HEK293 (cell line): ENCODE results near the gene RTTN.

Experiments
- CTCF ChIA-PET: fragments of 350-600 bp; formaldehyde crosslinking; extraction: SDS; loops from one replicate; lab custom pipeline; 2021; ENCODE audit warnings: antibody characterized with exemption; lab: Yijun Ruan, JAX
- POLR2A ChIA-PET: fragments of 300-600 bp; formaldehyde crosslinking; extraction: SDS; loops from one replicate; lab custom pipeline; 2020; ENCODE audit warnings: antibody characterized with exemption, inconsistent platforms; lab: Yijun Ruan, JAX
- H3K27ac ChIP-seq: fragments of 200-500 bp; sonication (Bioruptor generic); 2 replicates; pipeline ENCODE4 v1.5.1; 2014; ENCODE audit warnings: low read depth, low read length, control low read depth, inconsistent platforms; ENCODE audit errors: extremely low read depth
- H3K36me3 ChIP-seq, 2 experiments: fragments of 200-500 bp in 1 of 2; sonication (Bioruptor generic) in 1 of 2; 1 replicate in 1 of 2; 2 replicates in 1 of 2; pipeline ENCODE4 v1.5.1; 2014 to 2017; ENCODE audit warnings: inconsistent platforms in 2 of 2, low read length in 2 of 2; ENCODE audit not compliant: control insufficient read depth in 2 of 2, insufficient read depth in 1 of 2
- H3K4me1 ChIP-seq: fragments of 200-500 bp; sonication (Bioruptor generic); 2 replicates; pipeline ENCODE4 v1.5.1; 2014; ENCODE audit warnings: mild to moderate bottlenecking, low read length, inconsistent platforms; ENCODE audit not compliant: control insufficient read depth, insufficient read depth
- H3K4me3 ChIP-seq: 2 replicates; pipeline ENCODE4 v1.5.1; 2011; ENCODE audit warnings: low read depth, mild to moderate bottlenecking, control low read depth, low read length, moderate library complexity
- H3K9me3 ChIP-seq: fragments of 200-500 bp; sonication (Bioruptor generic); 2 replicates; pipeline ENCODE4 v1.5.1; 2014; ENCODE audit warnings: low read depth, low read length, inconsistent platforms; ENCODE audit not compliant: control insufficient read depth, insufficient read depth
- AEBP2 ChIP-seq: fragments of 450-650 bp; formaldehyde crosslinking; IDR thresholded peaks from 2 replicates; pipeline ENCODE4 v1.5.1; 2016; ENCODE audit warnings: missing biosample characterization, missing genetic modification characterization, borderline replicate concordance
- CTCF ChIP-seq: fragments of 450-650 bp; formaldehyde crosslinking; IDR thresholded peaks from 2 replicates; pipeline ENCODE4 v1.5.1; 2016; ENCODE audit warnings: missing biosample characterization, missing genetic modification characterization
- EGR2 ChIP-seq: fragments of 450-650 bp; formaldehyde crosslinking; IDR thresholded peaks from 2 replicates; pipeline ENCODE4 v1.5.1; 2016; ENCODE audit warnings: low read depth, missing biosample characterization, missing genetic modification characterization
- GLI2 ChIP-seq: fragments of 450-650 bp; formaldehyde crosslinking; IDR thresholded peaks from 2 replicates; pipeline ENCODE4; 2017; ENCODE audit warnings: missing biosample characterization, missing genetic modification characterization, low read depth, borderline replicate concordance
- KLF16 ChIP-seq: fragments of 450-650 bp; formaldehyde crosslinking; IDR thresholded peaks from 2 replicates; pipeline ENCODE4 v1.5.1; 2017; ENCODE audit warnings: missing biosample characterization, missing genetic modification characterization
- KLF8 ChIP-seq: fragments of 450-650 bp; formaldehyde crosslinking; IDR thresholded peaks from 2 replicates; pipeline ENCODE4 v1.5.1; 2016; ENCODE audit warnings: missing biosample characterization, missing genetic modification characterization
- MZF1 ChIP-seq: fragments of 450-650 bp; formaldehyde crosslinking; IDR thresholded peaks from 2 replicates; pipeline ENCODE4 v1.5.1; 2017; ENCODE audit warnings: missing biosample characterization, missing genetic modification characterization, borderline replicate concordance
- TRIM28 ChIP-seq: IDR thresholded peaks from 2 replicates; pipeline ENCODE4 v1.6.1; 2011; ENCODE audit warnings: low read length, control low read depth, borderline replicate concordance
- TSHZ1 ChIP-seq: fragments of 450-650 bp; formaldehyde crosslinking; IDR thresholded peaks from 2 replicates; pipeline ENCODE4 v1.5.1; 2016; ENCODE audit warnings: missing biosample characterization, missing genetic modification characterization, borderline replicate concordance
- ZBTB8A ChIP-seq: fragments of 450-650 bp; formaldehyde crosslinking; IDR thresholded peaks from 2 replicates; pipeline ENCODE4 v1.5.1; 2016; ENCODE audit warnings: missing biosample characterization, missing genetic modification characterization
- ZEB2 ChIP-seq: fragments of 450-650 bp; formaldehyde crosslinking; IDR thresholded peaks from 2 replicates; pipeline ENCODE4 v1.5.1; 2016; ENCODE audit warnings: missing biosample characterization, missing genetic modification characterization
- ZNF146 ChIP-seq: fragments of 450-650 bp; formaldehyde crosslinking; IDR thresholded peaks from 2 replicates; pipeline ENCODE4 v1.5.1; 2016; ENCODE audit warnings: missing biosample characterization, missing genetic modification characterization
- ZNF202 ChIP-seq: fragments of 450-650 bp; formaldehyde crosslinking; IDR thresholded peaks from 2 replicates; pipeline ENCODE4 v1.5.1; 2016; ENCODE audit warnings: missing biosample characterization, missing genetic modification characterization, borderline replicate concordance
- ZNF211 ChIP-seq: fragments of 450-650 bp; formaldehyde crosslinking; IDR thresholded peaks from 2 replicates; pipeline ENCODE4 v1.5.1; 2016; ENCODE audit warnings: low read depth, missing biosample characterization, missing genetic modification characterization
- ZNF394 ChIP-seq: fragments of 450-650 bp; formaldehyde crosslinking; IDR thresholded peaks from 2 replicates; pipeline ENCODE4 v1.5.1; 2016; ENCODE audit warnings: missing biosample characterization, missing genetic modification characterization, mild to moderate bottlenecking, moderate library complexity, borderline replicate concordance
- ZNF398 ChIP-seq: fragments of 450-650 bp; formaldehyde crosslinking; IDR thresholded peaks from 2 replicates; pipeline ENCODE4 v1.5.1; 2017; ENCODE audit warnings: missing biosample characterization, missing genetic modification characterization
- ZNF585B ChIP-seq: fragments of 450-650 bp; formaldehyde crosslinking; IDR thresholded peaks from 2 replicates; pipeline ENCODE4 v1.5.1; 2016; ENCODE audit warnings: missing biosample characterization, missing genetic modification characterization
- ZNF664 ChIP-seq: fragments of 450-650 bp; formaldehyde crosslinking; IDR thresholded peaks from 2 replicates; pipeline ENCODE4 v1.5.1; 2016; ENCODE audit warnings: missing biosample characterization, missing genetic modification characterization
- ZNF677 ChIP-seq: fragments of 450-650 bp; IDR thresholded peaks from 2 replicates; pipeline ENCODE4 v1.5.0; 2018; ENCODE audit warnings: missing biosample characterization, mild to moderate bottlenecking, missing genetic modification characterization, moderate library complexity
- TF ChIP-seq, protein P1 (sequence below): fragments of 450-650 bp; formaldehyde crosslinking; IDR thresholded peaks from 2 replicates; pipeline ENCODE4 v1.5.1; 2016; ENCODE audit warnings: missing biosample characterization, missing genetic modification characterization
- TF ChIP-seq, protein P2 (sequence below): fragments of 450-650 bp; formaldehyde crosslinking; IDR thresholded peaks from 2 replicates; pipeline ENCODE4 v1.5.1; 2016; ENCODE audit warnings: missing biosample characterization, missing genetic modification characterization

RTTN gene

GRCh38 chr18:70005580-70005979 is 199.9 kb downstream of the RTTN start:
- H3K27ac ChIP-seq: no peak overlapping the region
- no peak for TF ChIP-seq CTCF (tag by site-specific recombination)
- TF ChIP-seq ZNF146: no peak
- no peak for TF ChIP-seq ZNF394 (tag by site-specific recombination)
- TF ChIP-seq ZEB2 (tag by site-specific recombination): no peak
- TF ChIP-seq, protein P1, sequence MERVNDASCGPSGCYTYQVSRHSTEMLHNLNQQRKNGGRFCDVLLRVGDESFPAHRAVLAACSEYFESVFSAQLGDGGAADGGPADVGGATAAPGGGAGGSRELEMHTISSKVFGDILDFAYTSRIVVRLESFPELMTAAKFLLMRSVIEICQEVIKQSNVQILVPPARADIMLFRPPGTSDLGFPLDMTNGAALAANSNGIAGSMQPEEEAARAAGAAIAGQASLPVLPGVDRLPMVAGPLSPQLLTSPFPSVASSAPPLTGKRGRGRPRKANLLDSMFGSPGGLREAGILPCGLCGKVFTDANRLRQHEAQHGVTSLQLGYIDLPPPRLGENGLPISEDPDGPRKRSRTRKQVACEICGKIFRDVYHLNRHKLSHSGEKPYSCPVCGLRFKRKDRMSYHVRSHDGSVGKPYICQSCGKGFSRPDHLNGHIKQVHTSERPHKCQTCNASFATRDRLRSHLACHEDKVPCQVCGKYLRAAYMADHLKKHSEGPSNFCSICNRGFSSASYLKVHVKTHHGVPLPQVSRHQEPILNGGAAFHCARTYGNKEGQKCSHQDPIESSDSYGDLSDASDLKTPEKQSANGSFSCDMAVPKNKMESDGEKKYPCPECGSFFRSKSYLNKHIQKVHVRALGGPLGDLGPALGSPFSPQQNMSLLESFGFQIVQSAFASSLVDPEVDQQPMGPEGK (tag by site-specific recombination): no peak
- TF ChIP-seq, protein P2, sequence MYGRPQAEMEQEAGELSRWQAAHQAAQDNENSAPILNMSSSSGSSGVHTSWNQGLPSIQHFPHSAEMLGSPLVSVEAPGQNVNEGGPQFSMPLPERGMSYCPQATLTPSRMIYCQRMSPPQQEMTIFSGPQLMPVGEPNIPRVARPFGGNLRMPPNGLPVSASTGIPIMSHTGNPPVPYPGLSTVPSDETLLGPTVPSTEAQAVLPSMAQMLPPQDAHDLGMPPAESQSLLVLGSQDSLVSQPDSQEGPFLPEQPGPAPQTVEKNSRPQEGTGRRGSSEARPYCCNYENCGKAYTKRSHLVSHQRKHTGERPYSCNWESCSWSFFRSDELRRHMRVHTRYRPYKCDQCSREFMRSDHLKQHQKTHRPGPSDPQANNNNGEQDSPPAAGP (tag by site-specific recombination): no peak
- no peak for TF ChIP-seq ZNF211

DNA sequence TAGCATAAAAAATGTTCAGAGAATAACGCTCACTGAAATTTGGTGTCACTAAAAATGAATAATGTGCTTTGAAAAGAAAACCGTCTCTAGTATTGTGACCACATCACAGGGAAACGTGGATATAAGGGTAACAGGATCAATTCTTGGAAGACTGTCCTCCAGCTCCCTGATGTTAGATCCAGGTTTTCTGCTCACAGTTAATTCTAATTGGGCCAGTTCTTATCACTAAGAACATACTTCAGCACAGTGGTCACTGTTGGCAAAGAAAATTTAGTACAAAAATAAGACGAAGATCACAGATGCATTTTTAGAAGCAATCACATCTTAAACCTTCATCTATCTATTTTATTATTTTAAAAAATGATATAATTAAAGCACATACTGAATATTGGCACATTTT is 200.8 kb downstream of the RTTN start:
- Histone ChIP-seq H3K4me1 (no peaks in the 10 kb centered on the region), H3K27ac (no peak overlapping the region), H3K9me3 (no peaks in the 10 kb centered on the region), H3K36me3 (peaks cover 5 to 13% of the 10 kb centered on the region in 2 experiments), H3K4me3 (no peak overlapping the region)
- POLR2A ChIA-PET: no interaction called here
- CTCF ChIA-PET: no interaction called here
- no peak for TF ChIP-seq TRIM28
- TF ChIP-seq KLF16 (tag by site-specific recombination): no peak
- TF ChIP-seq MZF1 (tag by site-specific recombination): no peak
- TF ChIP-seq EGR2: no peak
- TF ChIP-seq ZNF585B: no peak
- no peak for TF ChIP-seq ZNF664 (tag by site-specific recombination)
- TF ChIP-seq KLF8 (tag by site-specific recombination): no peak

More at GRCh38 chr18:70005580-70005979, 199.9 kb downstream of the RTTN start:
- Histone ChIP-seq H3K4me3 (no peak overlapping the region), H3K9me3 (no peaks in the 10 kb centered on the region), H3K36me3 (peaks cover 5 to 13% of the 10 kb centered on the region in 2 experiments), H3K4me1 (no peaks in the 10 kb centered on the region)
- ChIA-PET POLR2A (no interaction called here), CTCF (no interaction called here)

GRCh38 chr18:69999656-70000055 is 205.8 kb downstream of the RTTN start:
- Histone ChIP-seq H3K36me3 (peaks cover 5 to 13% of the 10 kb centered on the region in 2 experiments), H3K9me3 (no peaks in the 10 kb centered on the region), H3K4me1 (no peaks in the 10 kb centered on the region), H3K4me3 (no peak overlapping the region), H3K27ac (no peak overlapping the region)
- CTCF ChIA-PET: no interaction called here
- POLR2A ChIA-PET: no interaction called here
- TF ChIP-seq TSHZ1 (tag by site-specific recombination) (no peak), ZNF677 (tag by site-specific recombination) (no peak), ZNF585B (no peak), AEBP2 (no peak), ZNF398 (tag by site-specific recombination) (no peak), GLI2 (tag by site-specific recombination) (no peak), ZNF202 (no peak), ZBTB8A (no peak)
